ENCODE measurements around the gene CRCP.

The CRCP gene

DNA sequence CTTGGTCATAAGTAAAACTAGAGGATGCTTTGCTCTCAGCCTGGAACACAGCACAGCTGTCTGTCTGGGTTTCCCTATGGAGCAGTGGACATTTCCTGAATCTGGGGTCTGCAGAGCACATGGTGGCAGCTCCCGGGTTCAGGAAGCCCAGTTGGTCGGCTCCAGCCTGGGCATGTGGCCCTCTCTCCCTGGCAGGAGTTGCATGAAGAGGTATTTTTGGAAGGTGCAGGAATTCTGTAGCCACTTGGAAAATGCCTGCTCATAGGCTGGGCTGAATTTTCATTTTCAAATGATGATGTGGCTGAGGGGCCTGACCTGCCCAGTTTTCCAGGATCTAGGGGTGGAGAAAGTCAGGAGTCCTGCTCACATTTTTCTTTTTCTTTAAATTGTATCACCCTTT is 83.8 kb downstream of the CRCP start:
- no peak for FAIRE-seq

DNA sequence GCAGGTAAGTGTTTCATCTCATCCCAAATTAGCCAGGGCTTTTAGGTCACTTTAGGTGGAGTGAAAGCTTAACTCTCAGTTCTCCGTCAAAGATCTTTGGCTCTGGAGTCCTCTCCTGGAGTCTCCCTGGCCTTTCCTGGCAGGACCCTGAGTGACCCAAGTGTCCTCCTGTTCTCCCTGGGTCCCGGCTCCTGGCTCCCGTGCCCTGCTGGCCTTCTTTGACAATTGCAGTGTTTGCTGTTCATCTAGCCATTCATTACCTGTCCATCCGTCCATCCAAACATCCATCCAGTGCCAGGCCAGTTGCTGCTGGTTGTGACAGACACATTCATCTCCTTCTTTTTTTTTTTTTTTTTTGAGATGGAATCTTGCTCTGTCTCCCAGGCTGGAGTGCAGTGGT is 84.3 kb downstream of the CRCP start:
- FAIRE-seq = no peak

- FAIRE-seq = no peak
These were observed 87.8 kb downstream of the CRCP start for GRCh38 chr7:66202441-66202840.

Measured in G401.6 (cell line).